GM23338 (cell line): ENCODE data around the gene CCDC178. TPM values are rescaled to one million over a fixed set of nuclear protein-coding genes. Genes with fewer than 3 reads are reported as not detected.
A peak's percentile ranks its signal among the peaks of the same experiment; 100 is the strongest.

Experiments used
- ATAC-seq: fragments of 200-7000 bp; cut with Tn5 transposase; 3 replicates; pipeline ENCODE4 v1.9.1; 2020
- DNase-seq: peaks from one replicate; pipeline ENCODE4 v3.0.0-alpha.2; 2015; ENCODE audit warnings: low spot score
- H2AFZ ChIP-seq: fragments of 200-600 bp; sonication (generic); 2 replicates; pipeline ENCODE4 v1.8.0; 2016; ENCODE audit warnings: antibody characterized with exemption, mild to moderate bottlenecking, moderate library complexity
- H3F3A ChIP-seq: fragments of 200-600 bp; sonication (generic); replicated peaks from 2 replicates; pipeline ENCODE4 v1.8.0; 2017; ENCODE audit warnings: antibody characterized with exemption, mixed run types, low read depth
- H3K27ac ChIP-seq: fragments of 200-600 bp; sonication (generic); 2 replicates; pipeline ENCODE4 v1.6.1; 2016; ENCODE audit warnings: low read depth
- H3K27me3 ChIP-seq: fragments of 200-600 bp; sonication (generic); 2 replicates; pipeline ENCODE4 v1.8.0; 2016; ENCODE audit warnings: mild to moderate bottlenecking, mixed run types, moderate library complexity; ENCODE audit not compliant: insufficient read depth
- H3K36me3 ChIP-seq: fragments of 200-600 bp; sonication (generic); 2 replicates; pipeline ENCODE4 v1.8.0; 2016; ENCODE audit warnings: mild to moderate bottlenecking; ENCODE audit not compliant: insufficient read depth
- H3K4me1 ChIP-seq: fragments of 200-600 bp; sonication (generic); 2 replicates; pipeline ENCODE4 v1.8.0; 2016; ENCODE audit warnings: mild to moderate bottlenecking, moderate library complexity; ENCODE audit not compliant: insufficient read depth
- H3K4me2 ChIP-seq: fragments of 200-600 bp; sonication (generic); 2 replicates; pipeline ENCODE4 v1.7.1; 2017; ENCODE audit warnings: mixed run types
- H3K4me3 ChIP-seq: fragments of 200-600 bp; sonication (generic); 2 replicates; pipeline ENCODE4 v1.6.1; 2016; ENCODE audit warnings: mixed run types
- H3K79me2 ChIP-seq: fragments of 200-600 bp; sonication (generic); replicated peaks from 2 replicates; pipeline ENCODE4 v1.8.0; 2017; ENCODE audit warnings: mild to moderate bottlenecking; ENCODE audit not compliant: insufficient read depth
- H3K9me2 ChIP-seq: fragments of 200-600 bp; sonication (generic); 2 replicates; pipeline ENCODE4 v1.8.0; 2017; ENCODE audit not compliant: insufficient read depth
- H4K20me1 ChIP-seq: fragments of 200-600 bp; sonication (generic); replicated peaks from 2 replicates; pipeline ENCODE4 v1.8.0; 2017; ENCODE audit warnings: mild to moderate bottlenecking; ENCODE audit not compliant: insufficient read depth
- H3K27ac Mint-ChIP-seq: 2 replicates; pipeline ENCODE4 v1.8.0; 2020; ENCODE audit warnings: inconsistent platforms, mild to moderate bottlenecking, moderate library complexity, mixed read lengths
- H3K27me3 Mint-ChIP-seq: 3 replicates; pipeline ENCODE4 v1.8.0; 2022; ENCODE audit warnings: low read depth, mild to moderate bottlenecking, moderate library complexity, mixed read lengths, inconsistent platforms; ENCODE audit not compliant: insufficient read depth, poor library complexity
- H3K36me3 Mint-ChIP-seq: 3 replicates; pipeline ENCODE4 v1.8.0; 2021; ENCODE audit warnings: low read depth, mild to moderate bottlenecking, inconsistent platforms, moderate library complexity, mixed read lengths
- H3K4me1 Mint-ChIP-seq: 3 replicates; pipeline ENCODE4 v1.8.0; 2020; ENCODE audit warnings: mild to moderate bottlenecking, inconsistent platforms, mixed read lengths
- H3K4me3 Mint-ChIP-seq: 3 replicates; pipeline ENCODE4 v1.8.0; 2021; ENCODE audit warnings: moderate library complexity, mild to moderate bottlenecking, inconsistent platforms, mixed read lengths
- H3K9me3 Mint-ChIP-seq: 3 replicates; pipeline ENCODE4 v1.8.0; 2020; ENCODE audit warnings: moderate library complexity, mild to moderate bottlenecking, inconsistent platforms, mixed read lengths
- CTCF ChIP-seq, 2 experiments: fragments of 200-600 bp in 1 of 2; sonication (generic) in 1 of 2; conservative IDR thresholded peaks; 2 replicates each; pipeline versions ENCODE4 v1.5.1 to v1.6.1; 2016 to 2017; ENCODE audit warnings: antibody characterized with exemption in 2 of 2, low read depth in 2 of 2, mild to moderate bottlenecking in 2 of 2, moderate library complexity in 1 of 2
- ETS1 ChIP-seq: IDR thresholded peaks from 2 replicates; pipeline ENCODE4 v1.6.1; 2016; ENCODE audit warnings: antibody characterized with exemption
- EZH2 ChIP-seq: fragments of 200-600 bp; sonication (generic); IDR thresholded peaks from one replicate; pipeline ENCODE4 v1.8.0; 2017; ENCODE audit warnings: antibody characterized with exemption, mild to moderate bottlenecking, low read depth; ENCODE audit not compliant: unreplicated experiment
- JUNB ChIP-seq: IDR thresholded peaks from one replicate; pipeline ENCODE4 v1.6.1; 2016; ENCODE audit warnings: antibody characterized with exemption; ENCODE audit not compliant: unreplicated experiment
- POLR2AphosphoS5 ChIP-seq: IDR thresholded peaks from 2 replicates; pipeline ENCODE4 v1.6.1; 2016; ENCODE audit warnings: antibody characterized with exemption, low read depth
- REST ChIP-seq: IDR thresholded peaks from one replicate; pipeline ENCODE4 v1.6.1; 2018; ENCODE audit warnings: antibody characterized with exemption; ENCODE audit not compliant: unreplicated experiment
- STAT1 ChIP-seq: IDR thresholded peaks from one replicate; pipeline ENCODE4 v1.6.1; 2016; ENCODE audit warnings: antibody characterized with exemption; ENCODE audit not compliant: unreplicated experiment
- ZNF114 ChIP-seq: fragments of 250-450 bp; sonication (Bioruptor Pico); IDR thresholded peaks from 2 replicates; pipeline ENCODE4 v1.5.0; 2020; ENCODE audit warnings: mild to moderate bottlenecking, moderate library complexity
- polyA plus RNA-seq: library from polyadenylated mRNA; unstranded; fragments of >200 nt; fragmentation: Nextera tagmentation; extraction: Ambion mirVana; gene quantifications from 2 replicates; pipeline ENCODE4 v1.2.1, GENCODE V29; 2016
- total RNA-seq: library from RNA; depleted of rRNA; stranded (reverse); fragments of >200 nt; shearing (Covaris generic); gene quantifications from 2 replicates; pipeline ENCODE4 v1.2.3, GENCODE V29; 2014

Gene CCDC178
- total and polyA plus RNA-seq, 2 experiments from 2014 or later: 0.17 to 0.24 TPM

GRCh38 chr18:33372442-33372841, 68.1 kb downstream of the CCDC178 start:
- Histone ChIP-seq H3K27me3 (no peaks in the 10 kb centered on the region), H3K9me2 (no peaks in the 10 kb centered on the region), H3K79me2 (no peaks in the 10 kb centered on the region), H3K4me1 (peaks cover 12% of the 10 kb centered on the region), H4K20me1 (no peaks in the 10 kb centered on the region), H2AFZ (no peak overlapping the region), H3K4me3 (no peak overlapping the region), H3F3A (no peaks in the 10 kb centered on the region), H3K36me3 (no peaks in the 10 kb centered on the region), H3K27ac (no peak overlapping the region), H3K4me2 (no peak overlapping the region)
- no peak overlapping the region for H3K4me3 Mint-ChIP-seq
- H3K36me3 Mint-ChIP-seq: no peaks in the 10 kb centered on the region
- no peak for TF ChIP-seq POLR2AphosphoS5
- no peak for TF ChIP-seq ZNF114 (CRISPR knock-in tag)
- TF ChIP-seq ETS1: no peak
- TF ChIP-seq EZH2: no peak
- no peaks in the 10 kb centered on the region for H3K9me3 Mint-ChIP-seq
- peaks cover 7% of the 10 kb centered on the region; the same call in 2 of the 3 replicates for H3K4me1 Mint-ChIP-seq
- ATAC-seq (no peak), DNase-seq (no peak)
- no peak overlapping the region for H3K27ac Mint-ChIP-seq
- H3K27me3 Mint-ChIP-seq: no peaks in the 10 kb centered on the region

- H3K9me2 ChIP-seq: no peaks in the 10 kb centered on the region
- no peaks in the 10 kb centered on the region for H4K20me1 ChIP-seq
- peak overlapping the region; percentile 86; the same call in 1 of the 2 replicates for H3K27ac Mint-ChIP-seq
- no peaks in the 10 kb centered on the region for H3K27me3 ChIP-seq
- ATAC-seq (no peak), DNase-seq (no peak)
- H3K9me3 Mint-ChIP-seq: no peaks in the 10 kb centered on the region
- H3K27me3 Mint-ChIP-seq: no peaks in the 10 kb centered on the region
- H3F3A ChIP-seq: no peaks in the 10 kb centered on the region
- H3K4me2 ChIP-seq: no peak overlapping the region
- H3K27ac ChIP-seq: no peak overlapping the region
- no peaks in the 10 kb centered on the region for H3K79me2 ChIP-seq
- no peak overlapping the region for H3K4me3 Mint-ChIP-seq
- peaks cover 12% of the 10 kb centered on the region for H3K4me1 ChIP-seq
- no peak overlapping the region for H2AFZ ChIP-seq
- no peaks in the 10 kb centered on the region for H3K36me3 Mint-ChIP-seq
- H3K4me3 ChIP-seq: no peak overlapping the region
- H3K36me3 ChIP-seq: no peaks in the 10 kb centered on the region
- H3K4me1 Mint-ChIP-seq: peaks cover 7% of the 10 kb centered on the region; the same call in 2 of the 3 replicates
- no peak for TF ChIP-seq STAT1
- TF ChIP-seq ZNF114 (CRISPR knock-in tag): no peak
- TF ChIP-seq JUNB: no peak
- TF ChIP-seq REST: no peak
- TF ChIP-seq POLR2AphosphoS5: no peak
- no peak for TF ChIP-seq CTCF (conservative IDR thresholded peaks at IDR 0.05; ENCODE audit: low read depth in 2 of 2)
- TF ChIP-seq ETS1: no peak
- no peak for TF ChIP-seq EZH2
These were observed 70.6 kb downstream of the CCDC178 start for GRCh38 chr18:33369711-33370449.
